NCI-H446 (cell line): ENCODE measurements around the gene CCDC144A.
"Not testable (repeated sequence)": the region's sequence is repeated elsewhere in the genome, so short reads cannot be mapped to it uniquely, and the experiment has no call there.

Source experiments
- DNase-seq, 2 experiments: peaks; one replicate each; lab custom pipeline; 2025; lab: John Stamatoyannopoulos, UW

The CCDC144A gene

GRCh38 chr17:16820161-16820877, 130.3 kb downstream of the CCDC144A start:
- DNase-seq: no peak

GRCh38 chr17:16820979-16821543, 131.0 kb downstream of the CCDC144A start:
- no peak for DNase-seq

GRCh38 chr17:16822133-16822532, 132.1 kb downstream of the CCDC144A start:
- not testable (repeated sequence) for DNase-seq

- DNase-seq: not testable (repeated sequence)
Measured at GRCh38 chr17:16823768-16824406, 133.8 kb downstream of the CCDC144A start.
